ENCODE results near the gene PHLDB1. TPM values are rescaled to one million over a fixed set of nuclear protein-coding genes. Genes with fewer than 3 reads are reported as not detected.
A peak's percentile ranks its signal among the peaks of the same experiment; 100 is the strongest.

Gene PHLDB1
- total RNA-seq, 2 donors from 2014 or later = 1.8 to 2.6 TPM

- Mint-ChIP-seq H3K4me1 (peaks cover 5% of the 10 kb centered on the region), H3K27ac (no peak overlapping the region)
Measured at GRCh38 chr11:118643142-118643994, 36.0 kb downstream of the PHLDB1 start.

DNA sequence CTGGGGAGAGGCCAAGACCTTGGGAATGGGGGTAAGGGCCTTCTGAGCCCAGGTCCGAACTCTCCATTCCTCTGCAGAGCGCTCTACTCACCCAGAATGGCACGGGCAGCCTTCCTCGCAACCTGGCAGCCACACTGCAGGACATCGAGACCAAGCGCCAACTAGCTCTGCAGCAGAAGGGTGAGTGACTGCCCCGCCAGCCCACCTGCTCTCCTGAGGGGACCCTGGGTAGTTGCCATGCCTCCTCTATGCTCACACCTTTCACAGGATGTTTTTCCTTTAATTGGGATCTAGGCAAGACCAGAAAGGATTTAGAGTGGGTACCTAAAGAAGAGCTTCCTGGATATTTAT, 36.6 kb downstream of the PHLDB1 start:
- peaks cover 5% of the 10 kb centered on the region for H3K4me1 Mint-ChIP-seq
- no peak overlapping the region for H3K4me3 Mint-ChIP-seq
- H3K27ac Mint-ChIP-seq = no peak overlapping the region
- no peak for ATAC-seq
- no peak for DNase-seq
- no peaks in the 10 kb centered on the region for H3K27me3 Mint-ChIP-seq
- H3K36me3 Mint-ChIP-seq (ENCODE audit: low read depth) = peaks cover 2% of the 10 kb centered on the region
- H3K9me3 ChIP-seq (ENCODE audit: control insufficient read depth, low read length, poor library complexity, severe bottlenecking) = no peaks in the 10 kb centered on the region

More at GRCh38 chr11:118643142-118643994, 36.0 kb downstream of the PHLDB1 start:
- Mint-ChIP-seq H3K4me3 (no peak overlapping the region), H3K27me3 (no peaks in the 10 kb centered on the region), H3K36me3 (ENCODE audit: low read depth) (peaks cover 2% of the 10 kb centered on the region)
- ATAC-seq = no peak
- no peak for DNase-seq
- H3K9me3 ChIP-seq (ENCODE audit: control insufficient read depth, low read length, poor library complexity, severe bottlenecking) = no peaks in the 10 kb centered on the region

GRCh38 chr11:118644496-118644895, 37.1 kb downstream of the PHLDB1 start:
- no peak overlapping the region for H3K27ac Mint-ChIP-seq
- peaks cover 2% of the 10 kb centered on the region for H3K36me3 Mint-ChIP-seq (ENCODE audit: low read depth)
- no peak overlapping the region for H3K4me3 Mint-ChIP-seq
- no peak for DNase-seq
- no peaks in the 10 kb centered on the region for H3K27me3 Mint-ChIP-seq
- peaks cover 5% of the 10 kb centered on the region for H3K4me1 Mint-ChIP-seq
- no peaks in the 10 kb centered on the region for H3K9me3 ChIP-seq (ENCODE audit: control insufficient read depth, low read length, poor library complexity, severe bottlenecking)
- ATAC-seq = no peak

GRCh38 chr11:118645066-118645715, 37.8 kb downstream of the PHLDB1 start:
- Mint-ChIP-seq H3K27ac (no peak overlapping the region), H3K4me3 (no peak overlapping the region), H3K27me3 (no peaks in the 10 kb centered on the region), H3K36me3 (ENCODE audit: low read depth) (peaks cover 2% of the 10 kb centered on the region), H3K4me1 (peaks cover 5% of the 10 kb centered on the region)
- no peaks in the 10 kb centered on the region for H3K9me3 ChIP-seq (ENCODE audit: control insufficient read depth, low read length, poor library complexity, severe bottlenecking)
- ATAC-seq (no peak), DNase-seq (no peak)

- no peaks in the 10 kb centered on the region for H3K9me3 ChIP-seq (ENCODE audit: control insufficient read depth, low read length, poor library complexity, severe bottlenecking)
- peak overlapping the region; percentile 62 for H3K27ac Mint-ChIP-seq
- H3K36me3 Mint-ChIP-seq (ENCODE audit: low read depth) = peaks cover 2% of the 10 kb centered on the region
- H3K4me3 Mint-ChIP-seq = no peak overlapping the region
- no peak for DNase-seq
- H3K4me1 Mint-ChIP-seq = peaks cover 5% of the 10 kb centered on the region
- no peak for ATAC-seq
- no peaks in the 10 kb centered on the region for H3K27me3 Mint-ChIP-seq
Measured at GRCh38 chr11:118646393-118646792, 39.0 kb downstream of the PHLDB1 start.

- Mint-ChIP-seq H3K4me1 (peaks cover 11% of the 10 kb centered on the region), H3K36me3 (ENCODE audit: low read depth) (no peaks in the 10 kb centered on the region), H3K27me3 (no peaks in the 10 kb centered on the region), H3K4me3 (no peak overlapping the region), H3K27ac (no peak overlapping the region)
- no peaks in the 10 kb centered on the region for H3K9me3 ChIP-seq (ENCODE audit: control insufficient read depth, low read length, poor library complexity, severe bottlenecking)
- ATAC-seq = no peak
- no peak for DNase-seq
Measured at GRCh38 chr11:118648291-118648690, 40.9 kb downstream of the PHLDB1 start.

DNA sequence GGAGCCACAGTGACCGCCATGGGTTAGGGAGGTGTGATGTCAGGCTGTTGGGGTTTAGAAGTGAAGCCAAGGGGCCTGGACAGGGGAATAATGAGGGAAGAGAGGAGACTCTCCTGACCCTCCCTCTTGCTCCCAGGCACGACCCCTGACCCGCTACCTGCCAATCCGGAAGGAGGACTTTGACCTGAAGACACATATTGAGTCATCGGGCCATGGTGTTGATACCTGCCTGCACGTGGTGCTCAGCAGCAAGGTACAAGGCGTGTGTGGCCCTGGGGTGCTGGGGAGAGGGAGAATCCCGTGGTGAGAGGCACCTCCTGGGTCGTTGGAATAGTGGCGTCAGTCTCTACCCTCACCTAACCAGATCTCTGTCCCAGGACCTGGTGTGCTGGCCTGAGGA, 42.5 kb downstream of the PHLDB1 start:
- Mint-ChIP-seq H3K27me3 (no peaks in the 10 kb centered on the region), H3K36me3 (ENCODE audit: low read depth) (no peaks in the 10 kb centered on the region), H3K27ac (no peak overlapping the region), H3K4me1 (peaks cover 16% of the 10 kb centered on the region), H3K4me3 (no peak overlapping the region)
- no peaks in the 10 kb centered on the region for H3K9me3 ChIP-seq (ENCODE audit: control insufficient read depth, low read length, poor library complexity, severe bottlenecking)
- ATAC-seq (no peak), DNase-seq (no peak)

DNA sequence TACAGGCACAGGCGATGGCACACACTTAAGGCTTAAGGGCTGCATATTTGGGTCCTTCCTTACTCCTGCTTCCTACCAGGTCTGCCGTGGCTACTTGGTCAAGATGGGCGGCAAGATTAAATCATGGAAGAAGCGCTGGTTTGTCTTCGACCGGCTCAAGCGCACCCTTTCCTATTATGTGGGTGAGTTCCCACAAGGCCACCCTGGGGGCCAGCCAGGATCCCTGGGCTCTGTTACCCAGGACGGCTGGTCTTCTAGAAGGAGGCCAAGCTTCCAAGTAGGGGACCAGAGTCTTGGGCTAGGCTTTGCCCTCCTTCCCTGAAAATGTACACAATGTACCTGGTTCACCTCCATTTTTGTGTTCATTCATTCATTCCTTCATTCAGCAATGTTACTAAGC, 43.0 kb downstream of the PHLDB1 start:
- Mint-ChIP-seq H3K27ac (no peak overlapping the region), H3K4me1 (peaks cover 16% of the 10 kb centered on the region), H3K4me3 (no peak overlapping the region), H3K36me3 (ENCODE audit: low read depth) (no peaks in the 10 kb centered on the region), H3K27me3 (no peaks in the 10 kb centered on the region)
- no peaks in the 10 kb centered on the region for H3K9me3 ChIP-seq (ENCODE audit: control insufficient read depth, low read length, poor library complexity, severe bottlenecking)
- DNase-seq (no peak), ATAC-seq (no peak)

DNA sequence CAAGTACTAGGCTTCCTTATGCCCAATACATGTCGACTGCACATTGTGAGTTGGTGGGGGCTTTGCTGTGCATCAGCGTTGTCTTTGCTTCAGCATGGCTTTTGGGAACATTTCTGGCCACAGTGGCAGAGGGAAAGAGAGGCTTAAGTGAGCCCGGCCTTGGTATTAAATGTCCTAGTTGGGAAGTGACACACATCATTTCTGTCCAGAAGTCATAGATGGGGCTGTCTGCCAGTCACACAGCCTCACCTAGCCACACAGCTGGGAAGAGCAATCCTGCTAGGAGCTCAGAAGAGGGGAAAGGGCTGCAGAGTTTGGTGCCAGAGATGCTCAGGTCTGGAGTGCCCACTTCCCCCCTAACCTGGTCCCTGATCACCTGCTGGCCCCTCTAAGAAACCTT, 44.4 kb downstream of the PHLDB1 start:
- Mint-ChIP-seq H3K36me3 (ENCODE audit: low read depth) (no peaks in the 10 kb centered on the region), H3K27me3 (no peaks in the 10 kb centered on the region), H3K27ac (peak overlapping the region; percentile 85), H3K4me1 (peaks cover 16% of the 10 kb centered on the region), H3K4me3 (no peak overlapping the region)
- no peak for ATAC-seq
- H3K9me3 ChIP-seq (ENCODE audit: control insufficient read depth, low read length, poor library complexity, severe bottlenecking) = no peaks in the 10 kb centered on the region
- DNase-seq = no peak

- Mint-ChIP-seq H3K36me3 (ENCODE audit: low read depth) (no peaks in the 10 kb centered on the region), H3K27ac (peak overlapping the region; percentile 85), H3K27me3 (no peaks in the 10 kb centered on the region), H3K4me3 (peak overlapping the region; percentile 69), H3K4me1 (peaks cover 16% of the 10 kb centered on the region)
- H3K9me3 ChIP-seq (ENCODE audit: control insufficient read depth, low read length, poor library complexity, severe bottlenecking) = no peaks in the 10 kb centered on the region
- ATAC-seq = peak; percentile 44
- no peak for DNase-seq
Measured at GRCh38 chr11:118652681-118653181, 45.3 kb downstream of the PHLDB1 start.

GRCh38 chr11:118653684-118654390, 46.4 kb downstream of the PHLDB1 start:
- no peaks in the 10 kb centered on the region for H3K36me3 Mint-ChIP-seq (ENCODE audit: low read depth)
- peaks cover 16% of the 10 kb centered on the region for H3K4me1 Mint-ChIP-seq
- no peaks in the 10 kb centered on the region for H3K9me3 ChIP-seq (ENCODE audit: control insufficient read depth, low read length, poor library complexity, severe bottlenecking)
- no peak overlapping the region for H3K4me3 Mint-ChIP-seq
- no peaks in the 10 kb centered on the region for H3K27me3 Mint-ChIP-seq
- no peak overlapping the region for H3K27ac Mint-ChIP-seq
- DNase-seq (no peak), ATAC-seq (no peak)

DNA sequence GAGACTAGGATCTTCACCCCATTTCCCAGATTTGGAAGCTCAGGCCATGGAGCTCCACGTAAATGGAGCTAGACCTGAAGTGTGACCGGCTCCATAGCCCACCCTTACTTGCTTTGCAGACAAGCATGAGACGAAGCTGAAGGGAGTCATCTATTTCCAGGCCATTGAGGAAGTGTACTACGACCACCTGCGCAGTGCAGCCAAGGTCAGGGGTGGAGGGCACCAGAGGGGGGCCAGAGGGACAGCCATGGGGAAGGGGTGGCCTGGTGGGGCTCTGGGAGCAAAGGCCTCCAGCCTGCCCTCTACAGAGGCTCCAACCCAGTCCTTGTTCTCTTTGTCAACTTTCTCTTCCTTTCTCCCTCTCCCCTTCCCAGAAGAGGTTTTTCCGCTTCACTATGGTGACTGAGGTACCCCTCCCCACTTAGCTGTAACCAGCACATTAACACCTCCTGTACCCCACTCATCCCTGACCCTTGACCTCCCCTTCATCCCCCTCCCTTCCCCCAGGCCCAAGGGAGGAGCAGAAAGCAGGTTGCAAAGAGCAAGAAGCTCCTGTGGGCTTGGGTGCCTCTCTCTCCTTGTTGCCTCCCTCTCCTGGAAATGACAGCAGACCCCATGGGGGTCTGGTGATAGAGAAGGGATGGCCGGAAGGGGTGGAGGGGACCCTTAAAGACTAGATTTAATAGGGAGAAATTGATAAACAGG, 48.2 kb downstream of the PHLDB1 start:
- no peak overlapping the region for H3K4me3 Mint-ChIP-seq
- H3K4me1 Mint-ChIP-seq = peaks cover 22% of the 10 kb centered on the region
- H3K9me3 ChIP-seq (ENCODE audit: control insufficient read depth, low read length, poor library complexity, severe bottlenecking) = no peaks in the 10 kb centered on the region
- no peak overlapping the region for H3K27ac Mint-ChIP-seq
- H3K36me3 Mint-ChIP-seq (ENCODE audit: low read depth) = no peaks in the 10 kb centered on the region
- ATAC-seq = no peak
- H3K27me3 Mint-ChIP-seq = peaks cover 7% of the 10 kb centered on the region
- DNase-seq = no peak
